Activated CD8-positive, alpha-beta memory T cell treated with anti-CD3 and anti-CD28 coated beads, Interleukin-2, amount 10 ng/mL, durations not matched to agents 7 days and 5 days (primary cell): ENCODE measurements around the gene CWC22. TPM values are rescaled to one million over a fixed set of nuclear protein-coding genes. Genes with fewer than 3 reads are reported as not detected.
"Not testable (repeated sequence)": the region's sequence is repeated elsewhere in the genome, so short reads cannot be mapped to it uniquely, and the experiment has no call there.

ENCODE experiments used
- ATAC-seq: fragments of 150-1000 bp; cut with Tn5 transposase; one replicate; pipeline ENCODE4 v1.10.0; 2021; ENCODE audit warnings: moderate library complexity
- CTCF ChIA-PET: fragments of 350-600 bp; sonication (Branson Sonifier 250); formaldehyde crosslinking; loops from one replicate; lab custom pipeline; 2021; ENCODE audit warnings: antibody characterized with exemption; lab: Charles Lee
- DNase-seq: peaks from one replicate; pipeline ENCODE4 v3.0.0-alpha.2; 2020
- H3K27ac Mint-ChIP-seq: one replicate; pipeline ENCODE4 v1.8.0; 2021; ENCODE audit warnings: mild to moderate bottlenecking, mixed read lengths
- H3K27me3 Mint-ChIP-seq: one replicate; pipeline ENCODE4 v1.8.0; 2021; ENCODE audit warnings: mixed read lengths
- H3K36me3 Mint-ChIP-seq: one replicate; pipeline ENCODE4 v1.8.0; 2021; ENCODE audit warnings: mild to moderate bottlenecking, mixed read lengths
- H3K4me1 Mint-ChIP-seq: one replicate; pipeline ENCODE4 v1.8.0; 2021; ENCODE audit warnings: mixed read lengths
- H3K4me3 Mint-ChIP-seq: one replicate; pipeline ENCODE4 v1.8.0; 2021; ENCODE audit warnings: mild to moderate bottlenecking, moderate library complexity, mixed read lengths
- H3K9me3 Mint-ChIP-seq: one replicate; pipeline ENCODE4 v1.8.0; 2022; ENCODE audit warnings: low read depth, mixed read lengths
- total RNA-seq, 2 experiments: library from RNA; stranded (reverse); gene quantifications; one replicate each; pipeline ENCODE4 v1.2.3, GENCODE V29; 2021

CWC22 gene
- total RNA-seq, 2 experiments from 2014 or later = 18.2 to 24.0 TPM

DNA sequence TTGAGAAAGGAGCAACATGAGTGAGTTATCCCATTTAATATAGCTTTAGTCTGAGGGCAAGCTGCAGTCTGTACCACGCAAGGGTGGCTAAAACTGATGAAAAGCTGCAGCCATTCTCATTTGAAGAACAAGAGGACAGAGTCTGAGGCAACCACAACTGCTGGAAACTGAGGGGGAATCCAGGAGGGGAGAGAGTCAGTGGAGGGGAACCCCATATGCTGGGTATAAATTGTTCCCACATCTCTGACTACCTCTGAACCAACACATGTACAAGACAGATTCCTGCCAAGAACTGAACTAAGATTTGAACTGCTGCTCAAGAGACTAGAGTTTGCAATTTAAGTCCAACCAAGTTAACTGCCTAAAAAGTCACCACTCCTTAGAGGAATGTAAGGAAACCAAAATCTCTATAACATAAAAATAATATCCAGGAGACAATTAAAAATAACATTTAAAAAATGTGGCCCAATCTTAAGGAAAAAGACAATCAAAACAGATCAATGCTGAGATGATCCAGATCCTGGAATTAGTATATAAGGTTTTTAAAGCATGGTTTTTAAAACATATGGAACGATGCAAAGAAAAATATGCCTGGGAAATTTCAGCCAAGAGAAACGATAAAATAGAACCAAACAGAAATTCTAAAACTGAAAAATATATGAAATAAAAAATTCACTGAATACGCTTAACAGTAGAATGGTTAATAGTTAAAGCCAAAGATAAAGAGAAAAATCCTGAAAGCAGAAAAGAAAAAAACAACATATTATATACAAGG lies 11.2 kb downstream of the CWC22 start:
- Mint-ChIP-seq H3K27me3 (no peaks in the 10 kb centered on the region), H3K9me3 (no peaks in the 10 kb centered on the region), H3K4me3 (no peak overlapping the region), H3K36me3 (peaks cover 17% of the 10 kb centered on the region), H3K4me1 (peaks cover 4% of the 10 kb centered on the region), H3K27ac (no peak overlapping the region)
- no peak for DNase-seq
- no peak for ATAC-seq
- CTCF ChIA-PET = no interaction called here

DNA sequence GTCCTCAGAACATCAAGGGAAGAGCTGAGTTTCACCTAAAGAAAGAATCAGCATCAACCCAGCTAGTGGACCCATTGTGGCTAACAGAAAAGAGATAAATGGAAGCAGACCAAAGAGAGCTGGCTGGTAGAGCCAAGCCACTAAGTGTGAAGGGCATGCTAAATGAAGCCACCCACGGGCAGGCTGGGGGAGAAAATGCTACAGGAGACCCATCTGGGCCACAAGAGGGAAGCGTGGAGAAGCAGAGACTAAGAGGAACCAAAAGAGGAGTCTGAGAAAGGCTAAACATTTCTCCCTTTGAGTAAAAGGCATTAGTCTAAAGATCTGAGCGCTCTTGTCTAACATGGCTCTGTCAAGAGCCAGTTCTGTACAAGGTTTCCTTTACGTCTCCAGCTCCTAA lies 15.8 kb downstream of the CWC22 start:
- Mint-ChIP-seq H3K27ac (no peak overlapping the region), H3K27me3 (no peaks in the 10 kb centered on the region), H3K4me1 (peaks cover 9% of the 10 kb centered on the region), H3K36me3 (peaks cover 27% of the 10 kb centered on the region), H3K9me3 (no peaks in the 10 kb centered on the region), H3K4me3 (no peak overlapping the region)
- DNase-seq = no peak
- CTCF ChIA-PET = no interaction called here
- no peak for ATAC-seq

GRCh38 chr2:179990676-179991317 lies 16.3 kb downstream of the CWC22 start:
- peaks cover 12% of the 10 kb centered on the region for H3K4me1 Mint-ChIP-seq
- no peak for DNase-seq
- H3K9me3 Mint-ChIP-seq = no peaks in the 10 kb centered on the region
- no peaks in the 10 kb centered on the region for H3K27me3 Mint-ChIP-seq
- H3K4me3 Mint-ChIP-seq = no peak overlapping the region
- ATAC-seq = no peak
- peaks cover 33% of the 10 kb centered on the region for H3K36me3 Mint-ChIP-seq
- no peak overlapping the region for H3K27ac Mint-ChIP-seq
- CTCF ChIA-PET = no interaction called here

DNA sequence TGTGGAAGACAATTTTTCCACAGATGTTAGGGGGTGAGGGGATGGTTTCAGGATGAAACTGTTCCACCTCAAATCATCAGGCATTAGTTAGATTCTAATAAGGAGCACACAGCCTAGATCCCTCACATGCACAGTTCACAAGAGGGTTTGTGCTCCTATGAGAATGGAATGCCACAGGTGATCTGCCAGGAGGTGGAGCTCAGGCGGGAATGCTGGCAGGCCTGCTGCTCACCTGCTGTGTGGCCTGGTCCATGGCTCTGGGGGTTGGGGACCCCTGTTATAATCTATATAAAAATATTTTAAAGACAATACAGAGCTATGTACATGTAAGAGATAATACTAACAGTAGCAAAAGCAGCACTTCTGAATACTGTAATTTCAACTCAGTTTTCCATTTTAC lies 19.2 kb downstream of the CWC22 start:
- Mint-ChIP-seq H3K4me1 (peaks cover 17% of the 10 kb centered on the region), H3K27ac (no peak overlapping the region), H3K9me3 (no peaks in the 10 kb centered on the region), H3K4me3 (no peak overlapping the region), H3K36me3 (peaks cover 54% of the 10 kb centered on the region), H3K27me3 (no peaks in the 10 kb centered on the region)
- CTCF ChIA-PET = no interaction called here
- DNase-seq (no peak), ATAC-seq (no peak)

DNA sequence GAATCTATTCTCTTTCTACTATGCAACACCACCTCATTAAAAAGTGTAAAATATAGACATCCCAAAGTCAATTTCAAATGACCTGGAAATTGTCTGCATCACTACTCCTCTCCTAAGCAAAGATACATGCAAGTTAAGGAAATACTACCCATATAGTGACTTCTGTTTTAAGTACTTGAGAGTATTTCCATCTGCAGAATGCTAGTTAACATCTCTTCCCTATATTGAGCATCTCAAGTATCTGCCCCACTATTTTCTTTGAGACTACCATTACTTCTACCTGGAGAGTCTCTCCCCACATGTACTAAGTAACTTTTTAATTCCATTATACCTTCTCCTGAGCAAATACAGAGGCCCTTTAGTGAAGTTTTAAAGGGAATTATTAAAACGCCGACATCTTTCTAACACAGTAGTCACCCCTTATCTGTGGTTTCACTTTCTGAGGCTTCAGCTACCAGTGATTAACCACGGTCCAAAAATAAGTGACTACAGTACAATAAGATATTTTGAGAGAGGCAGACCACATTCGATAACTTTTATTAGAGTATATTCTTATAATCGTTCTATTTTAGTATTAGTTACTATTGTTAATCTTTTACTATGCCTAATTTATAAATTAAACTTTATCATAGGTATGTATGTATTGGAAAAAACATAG lies 21.8 kb downstream of the CWC22 start:
- peak; percentile 45 for ATAC-seq
- no peaks in the 10 kb centered on the region for H3K27me3 Mint-ChIP-seq
- CTCF ChIA-PET = interaction anchor here (1.1 kb wide), 1 partner anchor 10 kb away, joined by 3 read pairs; no protein-coding TSS in a partner anchor
- no peak overlapping the region for H3K27ac Mint-ChIP-seq
- H3K4me1 Mint-ChIP-seq = peaks cover 11% of the 10 kb centered on the region
- no peaks in the 10 kb centered on the region for H3K9me3 Mint-ChIP-seq
- no peak for DNase-seq
- peak overlapping the region; percentile 6 for H3K4me3 Mint-ChIP-seq
- peaks cover 53% of the 10 kb centered on the region for H3K36me3 Mint-ChIP-seq

GRCh38 chr2:179983250-179983932 lies 23.7 kb downstream of the CWC22 start:
- peaks cover 7% of the 10 kb centered on the region for H3K4me1 Mint-ChIP-seq
- peaks cover 57% of the 10 kb centered on the region for H3K36me3 Mint-ChIP-seq
- no peak for DNase-seq
- H3K4me3 Mint-ChIP-seq = no peak overlapping the region
- no peak overlapping the region for H3K27ac Mint-ChIP-seq
- CTCF ChIA-PET = no interaction called here
- no peaks in the 10 kb centered on the region for H3K9me3 Mint-ChIP-seq
- H3K27me3 Mint-ChIP-seq = no peaks in the 10 kb centered on the region
- no peak for ATAC-seq

DNA sequence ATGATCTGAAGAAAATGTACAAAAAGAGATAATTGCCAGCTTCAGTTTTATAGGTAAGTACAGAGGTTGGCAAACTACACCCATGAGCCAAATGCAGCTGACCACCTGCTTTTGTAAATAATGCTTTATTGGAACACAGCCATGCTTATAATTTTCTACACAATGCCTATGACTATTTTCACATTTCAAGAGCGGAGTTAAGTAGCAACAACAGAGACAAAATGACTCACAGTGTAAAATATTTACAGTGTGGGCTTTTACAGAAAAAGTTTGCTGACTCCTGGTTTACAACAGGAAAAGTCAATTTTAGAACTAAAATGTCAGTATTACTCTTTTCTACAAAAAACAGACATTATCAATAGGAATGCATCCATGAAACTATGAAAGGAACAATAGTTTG lies 26.0 kb downstream of the CWC22 start:
- Mint-ChIP-seq H3K27me3 (no peaks in the 10 kb centered on the region), H3K27ac (no peak overlapping the region), H3K4me3 (no peak overlapping the region), H3K9me3 (no peaks in the 10 kb centered on the region), H3K36me3 (peaks cover 57% of the 10 kb centered on the region), H3K4me1 (peaks cover 7% of the 10 kb centered on the region)
- CTCF ChIA-PET = no interaction called here
- ATAC-seq = no peak
- no peak for DNase-seq

DNA sequence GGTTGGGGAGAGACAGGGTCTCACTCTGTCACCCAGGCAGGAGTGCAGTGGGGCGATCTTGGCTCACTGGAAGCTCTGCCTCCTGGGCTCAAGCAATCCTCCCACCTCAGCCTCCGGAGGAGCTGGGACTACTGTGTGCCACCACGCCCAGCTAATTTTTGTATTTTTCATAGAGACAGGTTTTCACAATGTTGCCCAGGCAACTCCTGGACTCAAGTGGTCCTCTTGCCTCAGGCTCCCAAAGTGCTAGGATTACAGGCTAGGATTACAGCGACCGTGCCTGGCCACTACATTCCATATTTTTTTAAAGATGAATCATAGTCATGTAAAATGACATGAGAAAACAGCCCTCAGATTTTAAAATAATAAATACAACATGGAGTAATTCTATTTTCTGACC lies 32.3 kb downstream of the CWC22 start:
- DNase-seq (no peak), ATAC-seq (no peak)
- CTCF ChIA-PET = no interaction called here
- Mint-ChIP-seq H3K9me3 (no peaks in the 10 kb centered on the region), H3K27me3 (no peaks in the 10 kb centered on the region), H3K27ac (no peak overlapping the region), H3K36me3 (peaks cover 27% of the 10 kb centered on the region), H3K4me1 (no peaks in the 10 kb centered on the region), H3K4me3 (no peak overlapping the region)

DNA sequence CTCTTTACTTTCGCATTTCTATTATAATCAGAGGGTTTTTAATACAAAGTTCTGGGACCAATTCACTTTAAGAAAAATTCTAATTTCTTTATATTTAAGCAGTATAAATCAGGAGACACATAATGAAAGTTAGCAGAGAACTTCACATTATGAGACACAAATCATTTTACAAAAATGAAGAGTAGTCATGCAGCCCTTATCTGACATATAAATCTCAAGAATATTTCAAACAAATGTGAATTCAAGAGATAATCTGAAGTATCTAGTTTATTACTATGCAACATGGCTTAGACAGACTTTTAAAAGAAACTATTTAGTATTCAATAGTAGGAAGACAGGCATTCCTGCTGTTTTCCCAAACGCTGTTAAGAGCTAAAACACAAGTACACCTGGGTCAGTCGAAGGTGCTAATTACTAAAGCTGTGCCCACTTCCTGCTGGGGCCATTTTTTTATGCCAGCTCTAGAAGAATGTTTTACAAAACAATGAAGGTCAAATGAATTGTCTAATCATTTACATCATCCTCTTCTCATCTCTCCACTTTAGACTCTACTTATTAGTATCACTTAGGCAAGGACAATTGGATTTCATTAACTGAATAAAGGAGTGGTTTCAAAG lies 40.2 kb downstream of the CWC22 start:
- H3K4me1 Mint-ChIP-seq = peaks cover 7% of the 10 kb centered on the region
- no peaks in the 10 kb centered on the region for H3K9me3 Mint-ChIP-seq
- no peak overlapping the region for H3K27ac Mint-ChIP-seq
- CTCF ChIA-PET = no interaction called here
- ATAC-seq (no peak), DNase-seq (no peak)
- no peaks in the 10 kb centered on the region for H3K27me3 Mint-ChIP-seq
- peaks cover 44% of the 10 kb centered on the region for H3K36me3 Mint-ChIP-seq
- H3K4me3 Mint-ChIP-seq = no peak overlapping the region

- H3K4me1 Mint-ChIP-seq = peaks cover 7% of the 10 kb centered on the region
- no peaks in the 10 kb centered on the region for H3K9me3 Mint-ChIP-seq
- no peak for DNase-seq
- H3K27ac Mint-ChIP-seq = peak overlapping the region; percentile 61
- H3K36me3 Mint-ChIP-seq = peaks cover 46% of the 10 kb centered on the region
- no peaks in the 10 kb centered on the region for H3K27me3 Mint-ChIP-seq
- ATAC-seq = no peak
- no peak overlapping the region for H3K4me3 Mint-ChIP-seq
- CTCF ChIA-PET = no interaction called here
Measured at GRCh38 chr2:179965291-179966258, 41.5 kb downstream of the CWC22 start.

DNA sequence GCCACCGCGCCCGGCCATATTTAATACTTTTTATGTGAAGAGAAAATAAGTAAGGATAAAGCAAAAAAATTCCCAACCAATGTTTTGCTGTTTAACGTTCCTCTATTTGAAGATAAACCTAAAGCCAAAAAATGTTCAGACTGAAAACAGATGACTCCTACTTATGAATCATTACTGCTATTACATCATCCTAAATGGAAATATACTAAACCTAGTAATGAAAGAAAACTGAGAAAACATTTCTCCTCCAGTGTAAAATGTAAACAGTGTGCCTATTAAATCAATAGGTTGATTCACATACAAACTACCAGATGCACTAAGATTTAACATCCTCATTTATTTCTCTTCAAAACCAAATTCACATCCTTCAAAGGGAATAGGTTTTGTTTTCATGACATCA lies 43.5 kb downstream of the CWC22 start:
- no peak overlapping the region for H3K4me3 Mint-ChIP-seq
- H3K27me3 Mint-ChIP-seq = no peaks in the 10 kb centered on the region
- ATAC-seq (no peak), DNase-seq (no peak)
- peaks cover 37% of the 10 kb centered on the region for H3K36me3 Mint-ChIP-seq
- no peaks in the 10 kb centered on the region for H3K9me3 Mint-ChIP-seq
- CTCF ChIA-PET = no interaction called here
- no peak overlapping the region for H3K27ac Mint-ChIP-seq
- peaks cover 7% of the 10 kb centered on the region for H3K4me1 Mint-ChIP-seq

DNA sequence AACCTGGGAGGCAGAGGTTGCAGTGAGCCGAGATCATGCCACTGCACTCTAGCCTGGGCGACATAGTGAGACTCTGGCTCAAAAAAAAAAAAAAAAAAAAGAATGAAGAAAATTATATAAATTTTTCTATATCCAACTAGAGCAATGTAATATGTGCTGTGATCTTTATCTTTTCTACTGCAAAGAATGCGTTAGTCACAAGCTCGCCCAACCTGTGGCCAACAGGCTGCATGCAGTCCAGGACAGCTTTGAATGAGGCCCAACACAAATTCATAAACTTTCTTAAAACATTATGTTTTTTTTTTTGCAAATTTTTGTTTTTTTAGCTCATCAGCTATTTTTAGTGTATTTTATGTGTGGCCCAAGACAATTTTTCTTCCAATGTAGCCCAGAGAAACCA lies 48.8 kb downstream of the CWC22 start:
- H3K4me1 Mint-ChIP-seq, H3K27ac Mint-ChIP-seq, H3K9me3 Mint-ChIP-seq, H3K4me3 Mint-ChIP-seq, H3K27me3 Mint-ChIP-seq, CTCF ChIA-PET, ATAC-seq, DNase-seq: not testable (repeated sequence)
- H3K36me3 Mint-ChIP-seq = peaks cover 24% of the 10 kb centered on the region
